ENCODE data around the gene ZCCHC7.
"Not testable (repeated sequence)": the region's sequence is repeated elsewhere in the genome, so short reads cannot be mapped to it uniquely, and the experiment has no call there.

ZCCHC7 gene

GRCh38 chr9:37119907-37120842, at the start of gene ZCCHC7:
TSS of gene ZCCHC7 (plus strand) at chr9:37120574.
- DNase-seq = peak; percentile 96

- DNase-seq = not testable (repeated sequence)
These were observed 45.6 kb upstream of the ZCCHC7 start for GRCh38 chr9:37074790-37075189.

GRCh38 chr9:37079370-37080164, 40.8 kb upstream of the ZCCHC7 start:
- DNase-seq = peak; percentile 98

- peak; percentile 6 for DNase-seq
These were observed 40.2 kb upstream of the ZCCHC7 start for GRCh38 chr9:37080165-37080628.

GRCh38 chr9:37081507-37081906, 38.9 kb upstream of the ZCCHC7 start:
- DNase-seq = not testable (repeated sequence)

- peak; percentile 36 for DNase-seq
These were observed 38.1 kb upstream of the ZCCHC7 start for GRCh38 chr9:37082214-37082765.

- no peak for DNase-seq
These were observed 36.7 kb upstream of the ZCCHC7 start for GRCh38 chr9:37083654-37084053.

GRCh38 chr9:37085233-37085632, 35.1 kb upstream of the ZCCHC7 start:
- DNase-seq = no peak

GRCh38 chr9:37092714-37093295, 27.6 kb upstream of the ZCCHC7 start:
- DNase-seq = not testable (repeated sequence)

- no peak for DNase-seq
These were observed 25.6 kb upstream of the ZCCHC7 start for GRCh38 chr9:37094751-37095150.

GRCh38 chr9:37096628-37097027, 23.7 kb upstream of the ZCCHC7 start:
- no peak for DNase-seq

GRCh38 chr9:37097294-37097693, 23.1 kb upstream of the ZCCHC7 start:
- DNase-seq = no peak

- no peak for DNase-seq
These were observed 20.0 kb upstream of the ZCCHC7 start for GRCh38 chr9:37100327-37100726.

GRCh38 chr9:37100741-37101140, 19.6 kb upstream of the ZCCHC7 start:
- no peak for DNase-seq

- DNase-seq = no peak
These were observed 17.9 kb upstream of the ZCCHC7 start for GRCh38 chr9:37102486-37102885.

- no peak for DNase-seq
These were observed 16.0 kb upstream of the ZCCHC7 start for GRCh38 chr9:37104183-37104889.

GRCh38 chr9:37105234-37105633, 15.1 kb upstream of the ZCCHC7 start:
- no peak for DNase-seq

- DNase-seq = no peak
These were observed 12.7 kb upstream of the ZCCHC7 start for GRCh38 chr9:37107701-37108100.

- not testable (repeated sequence) for DNase-seq
These were observed 5.9 kb upstream of the ZCCHC7 start for GRCh38 chr9:37114442-37114841.

- no peak for DNase-seq
These were observed 2.4 kb upstream of the ZCCHC7 start for GRCh38 chr9:37117956-37118355.

- DNase-seq = no peak
These were observed 1.0 kb upstream of the ZCCHC7 start for GRCh38 chr9:37119360-37119759.

- not testable (repeated sequence) for DNase-seq
These were observed 515 bp downstream of the ZCCHC7 start for GRCh38 chr9:37120843-37121335.
